GM19238 (cell line): ENCODE measurements around the gene SYT7.
A peak's percentile ranks its signal among the peaks of the same experiment; 100 is the strongest.
"Not testable (repeated sequence)": the region's sequence is repeated elsewhere in the genome, so short reads cannot be mapped to it uniquely, and the experiment has no call there.

Experiments
- DNase-seq: peaks from one replicate; pipeline ENCODE4 v3.0.0; 2011; ENCODE audit warnings: low spot score; ENCODE audit not compliant: insufficient read length

Gene SYT7

GRCh38 chr11:61581030-61581928 is at the start of gene SYT7:
TSS of gene SYT7 (minus strand) at chr11:61581076. CDS start at chr11:61580820, 256 bp downstream.
- peak; percentile 98 for DNase-seq

GRCh38 chr11:61630089-61630488 is 49.2 kb upstream of the SYT7 start:
- DNase-seq = no peak

- DNase-seq = no peak
Measured at GRCh38 chr11:61629082-61629833, 48.4 kb upstream of the SYT7 start.

GRCh38 chr11:61628662-61628970 is 47.7 kb upstream of the SYT7 start:
- no peak for DNase-seq

- no peak for DNase-seq
Measured at GRCh38 chr11:61627850-61628661, 47.2 kb upstream of the SYT7 start.

GRCh38 chr11:61626580-61627380 is 45.9 kb upstream of the SYT7 start:
- DNase-seq = no peak

GRCh38 chr11:61625525-61625924 is 44.6 kb upstream of the SYT7 start:
- DNase-seq = no peak

GRCh38 chr11:61621917-61622585 is 41.2 kb upstream of the SYT7 start:
- no peak for DNase-seq

GRCh38 chr11:61619471-61620226 is 38.8 kb upstream of the SYT7 start:
- no peak for DNase-seq

GRCh38 chr11:61618978-61619377 is 38.1 kb upstream of the SYT7 start:
- DNase-seq = no peak

GRCh38 chr11:61617515-61617914 is 36.6 kb upstream of the SYT7 start:
- no peak for DNase-seq

- DNase-seq = no peak
Measured at GRCh38 chr11:61616434-61616833, 35.6 kb upstream of the SYT7 start.

- not testable (repeated sequence) for DNase-seq
Measured at GRCh38 chr11:61614782-61615181, 33.9 kb upstream of the SYT7 start.

- no peak for DNase-seq
Measured at GRCh38 chr11:61613870-61614269, 33.0 kb upstream of the SYT7 start.

GRCh38 chr11:61613051-61613450 is 32.2 kb upstream of the SYT7 start:
- DNase-seq = no peak

- no peak for DNase-seq
Measured at GRCh38 chr11:61611309-61611708, 30.4 kb upstream of the SYT7 start.

GRCh38 chr11:61610905-61611304 is 30.0 kb upstream of the SYT7 start:
- DNase-seq = no peak

- DNase-seq = no peak
Measured at GRCh38 chr11:61609980-61610366, 29.1 kb upstream of the SYT7 start.
